SU-DHL-6 (cell line): Measurements from ENCODE around the gene CABP7.

Experiments used
- H2AFZ ChIP-seq: fragments of 200-600 bp; sonication (generic); 2 replicates; pipeline ENCODE4 v1.6.1; 2014; ENCODE audit warnings: low read depth, mild to moderate bottlenecking, moderate library complexity, mixed read lengths, antibody characterized with exemption, low read length; ENCODE audit not compliant: severe bottlenecking
- H3F3A ChIP-seq: fragments of 200-600 bp; shearing (Covaris generic); 2 replicates; pipeline ENCODE4 v1.6.0; 2016; ENCODE audit warnings: antibody characterized with exemption, mild to moderate bottlenecking; ENCODE audit not compliant: insufficient read depth
- H3K27ac ChIP-seq: fragments of 200-600 bp; sonication (generic); 2 replicates; pipeline ENCODE4 v1.5.1; 2016; ENCODE audit warnings: low read depth, mild to moderate bottlenecking, low read length, moderate library complexity, mixed read lengths
- H3K27me3 ChIP-seq: fragments of 200-600 bp; sonication (generic), shearing (Covaris generic); 2 replicates; pipeline ENCODE4 v1.6.0; 2014; ENCODE audit warnings: mild to moderate bottlenecking, low read length
- H3K36me3 ChIP-seq: fragments of 200-600 bp; sonication (generic); 2 replicates; pipeline ENCODE4 v1.6.1; 2014; ENCODE audit warnings: mild to moderate bottlenecking, low read length, mixed read lengths
- H3K4me2 ChIP-seq: fragments of 300-600, 200-600 bp; shearing (Covaris generic), sonication (generic); 2 replicates; pipeline ENCODE4 v1.6.0; 2014; ENCODE audit warnings: low read length, low read depth, mild to moderate bottlenecking; ENCODE audit not compliant: poor library complexity, severe bottlenecking
- H3K4me3 ChIP-seq: fragments of 200-600 bp; sonication (generic); 2 replicates; pipeline ENCODE4 v1.5.1; 2014; ENCODE audit warnings: antibody characterized with exemption, low read length, mild to moderate bottlenecking, mixed read lengths; ENCODE audit not compliant: insufficient read depth, poor library complexity, severe bottlenecking
- H3K79me2 ChIP-seq: fragments of 200-600 bp; sonication (generic); 2 replicates; pipeline ENCODE4 v1.6.1; 2014; ENCODE audit warnings: mild to moderate bottlenecking, low read length, moderate library complexity; ENCODE audit not compliant: insufficient read depth
- H3K9ac ChIP-seq: fragments of 200-600 bp; sonication (generic); 2 replicates; pipeline ENCODE4 v1.7.0; 2014; ENCODE audit warnings: mild to moderate bottlenecking, low read length
- H3K9me2 ChIP-seq: fragments of 200-600 bp; sonication (generic); replicated peaks from 2 replicates; pipeline ENCODE4 v1.6.1; 2014; ENCODE audit warnings: low read length; ENCODE audit not compliant: insufficient read depth
- H3K9me3 ChIP-seq: fragments of 200-600 bp; sonication (generic); 2 replicates; pipeline ENCODE4 v1.6.1; 2014; ENCODE audit warnings: low read length, mixed read lengths; ENCODE audit not compliant: insufficient read depth
- H4K20me1 ChIP-seq: fragments of 200-600 bp; sonication (generic); 2 replicates; pipeline ENCODE4 v1.6.1; 2014; ENCODE audit warnings: low read depth, mild to moderate bottlenecking, antibody characterized with exemption, low read length, moderate library complexity, mixed read lengths
- EZH2phosphoT487 ChIP-seq: fragments of 200-600 bp; sonication (generic), shearing (Covaris generic); conservative IDR thresholded peaks from 2 replicates; pipeline ENCODE4 v1.6.1; 2018; ENCODE audit warnings: mild to moderate bottlenecking, antibody characterized with exemption, low read length, moderate library complexity, mixed read lengths
- TF ChIP-seq, protein P1 (sequence below): fragments of 200-600 bp; sonication (generic); IDR thresholded peaks from one replicate; pipeline ENCODE4 v1.5.1; 2017; ENCODE audit warnings: antibody characterized with exemption, mild to moderate bottlenecking, low read length, moderate library complexity; ENCODE audit not compliant: insufficient read depth, poor library complexity, severe bottlenecking

The CABP7 gene

DNA sequence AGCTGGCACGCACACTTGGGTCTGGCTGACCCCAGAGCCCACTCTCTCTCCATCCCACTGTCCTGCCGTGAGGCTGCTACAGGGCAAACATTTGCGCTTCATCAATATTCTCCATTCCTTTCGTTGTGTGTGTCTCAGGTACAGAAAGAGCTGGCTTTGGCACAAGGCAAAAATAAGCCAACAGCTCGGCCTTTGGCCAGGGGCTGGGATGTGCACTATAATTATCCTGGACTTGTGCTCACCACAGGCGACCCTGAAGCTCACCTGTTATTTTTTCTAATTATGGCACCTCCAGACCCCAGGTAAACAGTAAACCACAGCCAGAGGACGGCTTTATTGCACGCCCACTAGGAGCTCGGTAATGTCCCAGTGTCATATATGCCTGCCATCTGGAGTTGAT is 36.1 kb downstream of the CABP7 start:
- TF ChIP-seq, protein P1, sequence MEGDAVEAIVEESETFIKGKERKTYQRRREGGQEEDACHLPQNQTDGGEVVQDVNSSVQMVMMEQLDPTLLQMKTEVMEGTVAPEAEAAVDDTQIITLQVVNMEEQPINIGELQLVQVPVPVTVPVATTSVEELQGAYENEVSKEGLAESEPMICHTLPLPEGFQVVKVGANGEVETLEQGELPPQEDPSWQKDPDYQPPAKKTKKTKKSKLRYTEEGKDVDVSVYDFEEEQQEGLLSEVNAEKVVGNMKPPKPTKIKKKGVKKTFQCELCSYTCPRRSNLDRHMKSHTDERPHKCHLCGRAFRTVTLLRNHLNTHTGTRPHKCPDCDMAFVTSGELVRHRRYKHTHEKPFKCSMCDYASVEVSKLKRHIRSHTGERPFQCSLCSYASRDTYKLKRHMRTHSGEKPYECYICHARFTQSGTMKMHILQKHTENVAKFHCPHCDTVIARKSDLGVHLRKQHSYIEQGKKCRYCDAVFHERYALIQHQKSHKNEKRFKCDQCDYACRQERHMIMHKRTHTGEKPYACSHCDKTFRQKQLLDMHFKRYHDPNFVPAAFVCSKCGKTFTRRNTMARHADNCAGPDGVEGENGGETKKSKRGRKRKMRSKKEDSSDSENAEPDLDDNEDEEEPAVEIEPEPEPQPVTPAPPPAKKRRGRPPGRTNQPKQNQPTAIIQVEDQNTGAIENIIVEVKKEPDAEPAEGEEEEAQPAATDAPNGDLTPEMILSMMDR, result no peak
- TF ChIP-seq EZH2phosphoT487, result no peak
- no peaks in the 10 kb centered on the region for H3K36me3 ChIP-seq
- H3K27me3 ChIP-seq, result no peaks in the 10 kb centered on the region
- no peak overlapping the region for H3K27ac ChIP-seq
- no peaks in the 10 kb centered on the region for H3F3A ChIP-seq
- H3K9ac ChIP-seq, result no peak overlapping the region
- no peaks in the 10 kb centered on the region for H4K20me1 ChIP-seq
- H3K9me2 ChIP-seq, result no peaks in the 10 kb centered on the region
- H3K4me3 ChIP-seq, result no peak overlapping the region
- no peak overlapping the region for H2AFZ ChIP-seq
- no peaks in the 10 kb centered on the region for H3K79me2 ChIP-seq
- no peak overlapping the region for H3K4me2 ChIP-seq
- no peaks in the 10 kb centered on the region for H3K9me3 ChIP-seq

DNA sequence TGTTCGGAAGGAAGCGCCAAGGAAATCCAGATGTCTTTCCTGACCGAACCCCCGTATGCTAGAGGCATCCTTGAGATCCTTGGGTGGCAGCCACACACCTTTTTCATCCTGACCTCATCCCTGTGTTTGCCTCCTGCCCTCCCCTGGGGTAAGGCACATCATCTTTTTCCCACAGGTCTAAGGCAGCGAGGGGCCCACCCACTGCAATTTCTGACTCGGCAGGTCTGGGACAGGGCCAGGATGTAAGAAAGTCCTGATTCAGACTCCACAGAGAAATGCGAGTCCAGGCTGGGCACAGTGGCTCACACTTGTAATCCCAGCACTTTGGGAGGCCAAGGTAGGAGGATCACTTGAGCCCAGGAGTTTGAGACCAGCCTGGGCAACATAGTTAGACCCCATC is 36.5 kb downstream of the CABP7 start:
- no peak overlapping the region for H3K9ac ChIP-seq
- H3K4me2 ChIP-seq, result no peak overlapping the region
- no peak overlapping the region for H3K27ac ChIP-seq
- no peaks in the 10 kb centered on the region for H4K20me1 ChIP-seq
- H3K27me3 ChIP-seq, result no peaks in the 10 kb centered on the region
- H3K4me3 ChIP-seq, result no peak overlapping the region
- no peaks in the 10 kb centered on the region for H3K9me3 ChIP-seq
- no peak overlapping the region for H2AFZ ChIP-seq
- no peaks in the 10 kb centered on the region for H3K36me3 ChIP-seq
- H3F3A ChIP-seq, result no peaks in the 10 kb centered on the region
- H3K79me2 ChIP-seq, result no peaks in the 10 kb centered on the region
- no peaks in the 10 kb centered on the region for H3K9me2 ChIP-seq
- TF ChIP-seq, protein P1, result no peak
- TF ChIP-seq EZH2phosphoT487, result no peak

DNA sequence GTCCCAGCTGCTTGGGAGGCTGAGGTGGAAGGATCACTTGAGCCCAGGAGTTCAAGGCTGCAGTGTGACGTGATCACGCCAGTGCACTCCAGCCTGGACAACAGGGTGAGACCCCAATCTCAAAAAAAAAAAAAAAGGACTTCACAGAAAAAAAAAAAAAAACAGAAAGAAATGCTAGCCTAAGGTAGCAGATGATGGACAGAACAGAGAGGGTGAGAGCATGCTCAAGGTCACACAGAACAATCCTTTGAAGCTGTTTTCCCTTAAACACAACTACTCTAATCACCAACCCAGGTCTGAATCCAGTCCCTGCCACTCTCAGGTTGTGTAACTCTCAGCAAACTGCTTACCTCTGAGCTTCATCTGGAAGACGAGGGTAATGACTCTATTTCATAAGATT is 37.3 kb downstream of the CABP7 start:
- Histone ChIP-seq H3K9ac (no peak overlapping the region), H3K4me3 (no peak overlapping the region), H4K20me1 (no peaks in the 10 kb centered on the region), H3F3A (no peaks in the 10 kb centered on the region), H3K36me3 (no peaks in the 10 kb centered on the region), H3K9me3 (no peaks in the 10 kb centered on the region), H3K27me3 (no peaks in the 10 kb centered on the region), H3K9me2 (no peaks in the 10 kb centered on the region), H3K4me2 (no peak overlapping the region), H2AFZ (no peak overlapping the region), H3K79me2 (no peaks in the 10 kb centered on the region), H3K27ac (no peak overlapping the region)
- TF ChIP-seq EZH2phosphoT487, result no peak
- TF ChIP-seq, protein P1, result no peak
